ENCODE measurements around the gene MED25.

The MED25 gene

DNA sequence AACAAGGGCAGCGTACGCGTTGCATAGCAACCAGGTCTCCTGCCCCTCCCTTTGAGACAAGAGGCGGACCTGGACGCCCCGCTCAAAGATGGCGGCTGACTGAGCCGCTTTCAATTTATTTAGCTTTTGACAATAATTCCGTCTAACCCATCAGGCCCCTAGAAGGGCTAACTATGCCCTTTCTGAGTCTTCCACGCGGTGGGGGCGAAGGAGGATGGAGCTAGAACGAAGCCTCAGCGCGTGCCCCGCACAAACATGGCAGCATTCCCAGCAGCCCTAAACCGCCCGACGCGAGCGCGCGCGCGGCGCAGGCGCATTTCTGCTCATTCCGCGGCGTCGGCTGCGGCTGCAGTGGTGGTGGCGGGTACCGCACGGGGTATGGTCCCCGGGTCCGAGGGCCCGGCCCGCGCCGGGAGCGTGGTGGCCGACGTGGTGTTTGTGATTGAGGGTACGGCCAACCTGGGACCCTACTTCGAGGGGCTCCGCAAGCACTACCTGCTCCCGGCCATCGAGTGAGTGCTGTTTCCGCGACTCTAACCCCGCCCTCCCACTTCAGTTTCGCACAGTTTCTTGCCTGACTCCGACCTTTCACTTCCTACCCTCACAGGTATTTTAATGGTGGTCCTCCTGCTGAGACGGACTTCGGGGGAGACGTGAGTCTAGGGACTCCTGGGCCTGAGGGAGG, at the start of gene MED25:
TSS of gene MED25 (plus strand) at position 326 of the 685 bp plus-strand sequence. CDS start at position 379, 53 bp downstream.
- peak within 1 kb of the TSS; percentile 80 for H3K27ac ChIP-seq (ENCODE audit: low read depth, low read length)
- H3K9me3 ChIP-seq (ENCODE audit: control insufficient read depth, insufficient read depth, low read depth, low read length), result no peaks in the 10 kb centered on the region
- peaks cover 7% of the 10 kb centered on the region; the same call in 1 of the 2 replicates for H3K4me1 ChIP-seq (ENCODE audit: control insufficient read depth, insufficient read depth, low read length)
- H3K9ac ChIP-seq (ENCODE audit: low read length), result peak within 1 kb of the TSS; percentile 78
- no peaks in the 10 kb centered on the region for H3K27me3 ChIP-seq (ENCODE audit: control insufficient read depth, insufficient read depth, low read length)
- H3K36me3 ChIP-seq (ENCODE audit: control insufficient read depth, insufficient read depth, low read length), result peaks cover 12% of the 10 kb centered on the region
- peak within 1 kb of the TSS; percentile 77 for H3K4me3 ChIP-seq (ENCODE audit: low read depth, low read length)

- Histone ChIP-seq H3K4me3 (ENCODE audit: low read depth, low read length) (no peak overlapping the region), H3K36me3 (ENCODE audit: control insufficient read depth, insufficient read depth, low read length) (no peaks in the 10 kb centered on the region), H3K9ac (ENCODE audit: low read length) (no peak overlapping the region), H3K27ac (ENCODE audit: low read depth, low read length) (no peak overlapping the region), H3K9me3 (ENCODE audit: control insufficient read depth, insufficient read depth, low read depth, low read length) (no peaks in the 10 kb centered on the region), H3K4me1 (ENCODE audit: control insufficient read depth, insufficient read depth, low read length) (peaks cover 4% of the 10 kb centered on the region; the same call in 1 of the 2 replicates), H3K27me3 (ENCODE audit: control insufficient read depth, insufficient read depth, low read length) (no peaks in the 10 kb centered on the region)
Measured at GRCh38 chr19:49770529-49770928, 47.6 kb upstream of the MED25 start.

DNA sequence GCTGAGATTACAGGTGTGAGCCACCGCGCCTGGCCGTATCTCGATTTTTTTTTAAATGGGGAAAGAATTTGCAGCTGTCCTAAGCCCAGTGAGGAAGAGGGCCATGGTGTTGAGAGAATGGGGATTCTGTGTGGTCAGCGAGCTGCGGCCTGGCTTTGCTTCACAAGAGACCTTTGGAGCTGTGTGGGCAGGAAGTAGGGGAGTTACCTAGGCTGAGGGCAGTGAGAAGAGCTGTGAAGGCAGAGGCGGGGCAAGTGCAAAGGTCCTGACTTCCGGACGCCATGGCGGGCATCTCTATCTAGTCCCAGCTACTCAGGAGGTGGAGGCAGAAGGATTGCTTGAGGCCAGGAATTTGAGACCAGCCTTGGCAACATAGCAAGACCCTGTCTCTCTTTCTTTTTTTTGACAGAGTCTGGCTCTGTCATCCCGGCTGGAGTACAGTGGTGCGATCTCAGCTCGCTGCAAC, 46.4 kb upstream of the MED25 start:
- peaks cover 4% of the 10 kb centered on the region; the same call in 1 of the 2 replicates for H3K4me1 ChIP-seq (ENCODE audit: control insufficient read depth, insufficient read depth, low read length)
- no peak overlapping the region for H3K27ac ChIP-seq (ENCODE audit: low read depth, low read length)
- no peaks in the 10 kb centered on the region for H3K9me3 ChIP-seq (ENCODE audit: control insufficient read depth, insufficient read depth, low read depth, low read length)
- no peak overlapping the region for H3K4me3 ChIP-seq (ENCODE audit: low read depth, low read length)
- H3K27me3 ChIP-seq (ENCODE audit: control insufficient read depth, insufficient read depth, low read length), result no peaks in the 10 kb centered on the region
- H3K36me3 ChIP-seq (ENCODE audit: control insufficient read depth, insufficient read depth, low read length), result no peaks in the 10 kb centered on the region
- H3K9ac ChIP-seq (ENCODE audit: low read length), result no peak overlapping the region

GRCh38 chr19:49772850-49773432, 45.1 kb upstream of the MED25 start:
- Histone ChIP-seq H3K4me3 (ENCODE audit: low read depth, low read length) (no peak overlapping the region), H3K9me3 (ENCODE audit: control insufficient read depth, insufficient read depth, low read depth, low read length) (no peaks in the 10 kb centered on the region), H3K4me1 (ENCODE audit: control insufficient read depth, insufficient read depth, low read length) (peaks cover 4% of the 10 kb centered on the region; the same call in 1 of the 2 replicates), H3K27me3 (ENCODE audit: control insufficient read depth, insufficient read depth, low read length) (no peaks in the 10 kb centered on the region), H3K36me3 (ENCODE audit: control insufficient read depth, insufficient read depth, low read length) (no peaks in the 10 kb centered on the region), H3K27ac (ENCODE audit: low read depth, low read length) (no peak overlapping the region; the same call in 1 of the 2 replicates), H3K9ac (ENCODE audit: low read length) (no peak overlapping the region)

DNA sequence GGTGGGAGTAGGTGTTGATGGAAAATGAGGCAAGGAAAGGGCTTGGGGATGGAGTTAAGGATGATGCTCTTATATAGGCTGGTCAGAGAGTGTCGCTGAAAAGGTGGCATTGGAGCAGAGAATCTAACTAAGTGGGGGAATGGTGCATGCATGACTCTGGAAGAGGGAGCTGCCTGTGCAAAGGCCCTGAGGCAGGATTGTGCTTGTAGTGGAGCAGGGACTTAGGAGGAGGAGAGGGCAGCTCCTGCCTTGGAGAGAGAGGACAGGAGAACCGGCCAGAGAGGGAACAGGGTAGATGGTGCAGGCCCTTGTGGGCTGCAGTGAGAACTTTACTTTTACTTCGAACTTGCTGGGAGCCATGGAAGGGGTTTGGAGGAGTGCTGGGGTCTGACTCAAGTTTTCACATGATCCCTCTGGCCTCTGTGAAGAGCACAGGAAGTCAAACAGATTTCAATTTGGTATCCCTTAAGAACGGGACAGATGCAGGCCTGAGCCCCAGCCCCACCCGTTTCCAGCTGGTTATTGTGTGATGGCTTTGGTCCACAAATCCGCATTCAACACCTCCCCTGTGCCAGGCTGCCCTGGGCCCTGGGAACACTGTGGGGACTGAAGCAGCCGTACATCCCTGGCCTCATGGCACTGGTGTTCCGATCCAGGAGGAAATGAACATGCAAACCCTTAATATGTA, 44.3 kb upstream of the MED25 start:
- Histone ChIP-seq H3K4me3 (ENCODE audit: low read depth, low read length) (no peak overlapping the region), H3K27ac (ENCODE audit: low read depth, low read length) (no peak overlapping the region), H3K9ac (ENCODE audit: low read length) (no peak overlapping the region), H3K27me3 (ENCODE audit: control insufficient read depth, insufficient read depth, low read length) (no peaks in the 10 kb centered on the region), H3K4me1 (ENCODE audit: control insufficient read depth, insufficient read depth, low read length) (peaks cover 4% of the 10 kb centered on the region; the same call in 1 of the 2 replicates), H3K36me3 (ENCODE audit: control insufficient read depth, insufficient read depth, low read length) (no peaks in the 10 kb centered on the region), H3K9me3 (ENCODE audit: control insufficient read depth, insufficient read depth, low read depth, low read length) (no peaks in the 10 kb centered on the region)

DNA sequence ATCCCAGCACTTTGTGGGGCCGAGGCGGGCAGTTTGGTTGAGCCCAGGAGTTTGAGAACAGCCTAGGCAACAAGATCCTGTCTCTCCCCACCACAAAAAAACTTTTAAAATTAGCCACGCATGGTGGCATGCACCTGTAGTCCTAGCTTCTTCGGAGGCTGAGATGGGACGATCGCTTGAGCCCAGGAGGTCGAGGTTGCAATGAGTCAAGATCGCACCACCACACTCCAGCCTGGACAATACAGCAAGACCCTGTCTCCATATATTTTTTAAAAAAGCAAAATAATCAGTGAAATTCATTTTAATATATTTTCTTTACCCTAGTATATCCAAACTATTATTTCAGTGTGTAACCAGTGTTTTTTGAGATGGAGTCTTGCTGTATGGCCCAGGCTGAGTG, 43.1 kb upstream of the MED25 start:
- no peaks in the 10 kb centered on the region for H3K27me3 ChIP-seq (ENCODE audit: control insufficient read depth, insufficient read depth, low read length)
- H3K9me3 ChIP-seq (ENCODE audit: control insufficient read depth, insufficient read depth, low read depth, low read length), result no peaks in the 10 kb centered on the region
- no peak overlapping the region for H3K4me3 ChIP-seq (ENCODE audit: low read depth, low read length)
- H3K36me3 ChIP-seq (ENCODE audit: control insufficient read depth, insufficient read depth, low read length), result no peaks in the 10 kb centered on the region
- no peak overlapping the region for H3K9ac ChIP-seq (ENCODE audit: low read length)
- no peak overlapping the region for H3K27ac ChIP-seq (ENCODE audit: low read depth, low read length)
- peaks cover 4% of the 10 kb centered on the region; the same call in 1 of the 2 replicates for H3K4me1 ChIP-seq (ENCODE audit: control insufficient read depth, insufficient read depth, low read length)

DNA sequence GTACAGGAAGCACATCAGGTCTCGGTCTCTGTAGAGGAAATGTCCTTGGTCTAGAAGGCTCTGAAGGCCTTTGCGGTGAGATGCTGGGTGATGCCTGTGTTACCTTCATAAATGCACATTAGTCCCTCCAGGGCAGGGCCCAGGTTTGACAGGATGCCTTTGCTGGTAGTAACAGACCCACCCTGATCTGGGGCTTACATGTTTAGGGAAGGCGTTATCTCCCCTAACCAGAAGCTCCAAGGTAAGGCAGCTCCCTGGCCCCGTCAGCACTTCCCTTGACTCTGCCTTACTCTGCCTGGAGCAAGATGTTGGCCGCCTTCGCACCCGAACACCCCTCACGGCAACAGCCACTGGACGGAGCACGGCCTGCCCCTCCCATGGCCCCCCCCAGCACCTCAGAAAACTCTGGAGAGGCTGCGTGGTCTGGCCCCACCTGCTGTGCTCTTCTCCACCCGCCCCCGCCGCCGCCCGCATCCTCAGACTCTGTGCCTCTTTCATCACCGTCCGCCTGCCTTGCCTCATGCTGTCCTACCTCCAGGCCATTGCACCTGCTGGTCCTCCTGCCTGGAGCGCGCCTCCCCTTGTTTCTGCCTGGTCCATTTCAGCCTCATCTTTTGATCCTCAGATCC, 42.2 kb upstream of the MED25 start:
- H3K4me1 ChIP-seq (ENCODE audit: control insufficient read depth, insufficient read depth, low read length), result peaks cover 7% of the 10 kb centered on the region; the same call in 1 of the 2 replicates
- H3K9ac ChIP-seq (ENCODE audit: low read length), result no peak overlapping the region
- H3K9me3 ChIP-seq (ENCODE audit: control insufficient read depth, insufficient read depth, low read depth, low read length), result no peaks in the 10 kb centered on the region
- no peaks in the 10 kb centered on the region for H3K27me3 ChIP-seq (ENCODE audit: control insufficient read depth, insufficient read depth, low read length)
- H3K4me3 ChIP-seq (ENCODE audit: low read depth, low read length), result no peak overlapping the region
- H3K36me3 ChIP-seq (ENCODE audit: control insufficient read depth, insufficient read depth, low read length), result no peaks in the 10 kb centered on the region
- H3K27ac ChIP-seq (ENCODE audit: low read depth, low read length), result no peak overlapping the region

GRCh38 chr19:49776371-49776764, 41.7 kb upstream of the MED25 start:
- peaks cover 12% of the 10 kb centered on the region; the same call in 1 of the 2 replicates for H3K4me1 ChIP-seq (ENCODE audit: control insufficient read depth, insufficient read depth, low read length)
- no peak overlapping the region for H3K4me3 ChIP-seq (ENCODE audit: low read depth, low read length)
- no peak overlapping the region for H3K27ac ChIP-seq (ENCODE audit: low read depth, low read length)
- H3K9ac ChIP-seq (ENCODE audit: low read length), result no peak overlapping the region
- H3K9me3 ChIP-seq (ENCODE audit: control insufficient read depth, insufficient read depth, low read depth, low read length), result no peaks in the 10 kb centered on the region
- H3K36me3 ChIP-seq (ENCODE audit: control insufficient read depth, insufficient read depth, low read length), result no peaks in the 10 kb centered on the region
- no peaks in the 10 kb centered on the region for H3K27me3 ChIP-seq (ENCODE audit: control insufficient read depth, insufficient read depth, low read length)

DNA sequence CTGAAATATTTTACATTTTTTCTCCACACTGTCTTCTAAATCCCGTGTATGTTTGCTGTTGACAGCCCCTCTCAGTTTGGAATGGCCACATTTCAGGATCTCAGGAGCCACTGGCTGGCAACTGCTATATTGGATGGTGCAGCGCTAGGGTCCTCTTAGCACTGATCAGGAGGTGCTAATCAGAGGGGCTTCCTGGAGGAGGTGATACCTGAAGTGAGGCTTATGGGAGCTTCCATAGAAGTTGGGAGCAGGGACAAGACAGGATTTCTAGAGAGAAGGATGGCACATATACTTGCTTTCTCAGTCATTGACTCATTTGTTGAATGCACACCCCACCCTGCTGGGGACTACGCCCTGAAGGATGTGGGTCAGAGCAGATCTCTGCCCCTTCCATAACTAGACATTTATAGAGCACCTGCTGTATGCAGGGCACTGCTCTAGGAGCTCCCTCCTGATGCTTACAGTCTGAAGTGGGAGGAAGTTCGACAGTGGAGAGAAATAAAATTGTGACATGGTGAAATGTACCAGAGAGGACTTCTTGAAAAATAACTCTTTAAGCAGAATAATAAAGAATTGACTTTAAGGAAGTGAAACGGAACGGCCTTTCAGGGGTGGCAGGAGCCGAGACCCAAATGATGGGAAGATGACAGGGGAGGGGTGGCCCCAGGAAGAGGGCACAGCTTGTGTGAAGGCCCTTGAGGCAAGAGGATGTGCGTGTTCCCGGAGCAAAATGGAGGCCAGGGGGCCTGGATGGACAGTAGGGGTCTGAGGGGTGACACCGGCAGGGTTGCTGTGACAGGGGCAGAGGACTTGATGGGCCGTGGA, 38.1 kb upstream of the MED25 start:
- peaks cover 12% of the 10 kb centered on the region; the same call in 1 of the 2 replicates for H3K4me1 ChIP-seq (ENCODE audit: control insufficient read depth, insufficient read depth, low read length)
- peaks cover 19% of the 10 kb centered on the region for H3K36me3 ChIP-seq (ENCODE audit: control insufficient read depth, insufficient read depth, low read length)
- H3K9me3 ChIP-seq (ENCODE audit: control insufficient read depth, insufficient read depth, low read depth, low read length), result no peaks in the 10 kb centered on the region
- H3K9ac ChIP-seq (ENCODE audit: low read length), result no peak overlapping the region
- no peak overlapping the region for H3K4me3 ChIP-seq (ENCODE audit: low read depth, low read length)
- H3K27me3 ChIP-seq (ENCODE audit: control insufficient read depth, insufficient read depth, low read length), result no peaks in the 10 kb centered on the region
- H3K27ac ChIP-seq (ENCODE audit: low read depth, low read length), result no peak overlapping the region

- Histone ChIP-seq H3K27me3 (ENCODE audit: control insufficient read depth, insufficient read depth, low read length) (no peaks in the 10 kb centered on the region), H3K4me1 (ENCODE audit: control insufficient read depth, insufficient read depth, low read length) (peaks cover 12% of the 10 kb centered on the region; the same call in 1 of the 2 replicates), H3K9ac (ENCODE audit: low read length) (no peak overlapping the region), H3K36me3 (ENCODE audit: control insufficient read depth, insufficient read depth, low read length) (peaks cover 24% of the 10 kb centered on the region), H3K27ac (ENCODE audit: low read depth, low read length) (no peak overlapping the region), H3K4me3 (ENCODE audit: low read depth, low read length) (no peak overlapping the region), H3K9me3 (ENCODE audit: control insufficient read depth, insufficient read depth, low read depth, low read length) (no peaks in the 10 kb centered on the region)
Measured at GRCh38 chr19:49780861-49781260, 37.2 kb upstream of the MED25 start.
